Glomerular endothelial cell (primary cell): ENCODE results near the gene AK3. TPM values are rescaled to one million over a fixed set of nuclear protein-coding genes. Genes with fewer than 3 reads are reported as not detected.
"Not testable (repeated sequence)": the region's sequence is repeated elsewhere in the genome, so short reads cannot be mapped to it uniquely, and the experiment has no call there.

Experiments
- DNase-seq: peaks from one replicate; pipeline ENCODE4 v3.0.0-alpha.2; 2011; ENCODE audit warnings: low read depth, low spot score; ENCODE audit errors: extremely low read depth
- total RNA-seq: library from RNA; depleted of rRNA; stranded (reverse); fragments of >200 nt; gene quantifications from 2 replicates; pipeline ENCODE4 v1.2.3, GENCODE V29; 2015

The AK3 gene
- 63.6 and 66.4 TPM in 2 replicates for total RNA-seq

GRCh38 chr9:4740638-4741364 lies at the start of gene AK3:
TSS of gene AK3 (minus strand) at chr9:4741202. CDS start at chr9:4741087, 115 bp downstream.
- DNase-seq = no peak

GRCh38 chr9:4788703-4789102 lies 47.7 kb upstream of the AK3 start:
- DNase-seq = no peak

GRCh38 chr9:4787876-4788275 lies 46.9 kb upstream of the AK3 start:
- no peak for DNase-seq

- no peak for DNase-seq
Observed at GRCh38 chr9:4786599-4786998, 45.6 kb upstream of the AK3 start.

- no peak for DNase-seq
Observed at GRCh38 chr9:4784403-4784802, 43.4 kb upstream of the AK3 start.

- DNase-seq = not testable (repeated sequence)
Observed at GRCh38 chr9:4783191-4783590, 42.2 kb upstream of the AK3 start.

GRCh38 chr9:4781408-4781807 lies 40.4 kb upstream of the AK3 start:
- no peak for DNase-seq

- DNase-seq = no peak
Observed at GRCh38 chr9:4780651-4781050, 39.6 kb upstream of the AK3 start.

- not testable (repeated sequence) for DNase-seq
Observed at GRCh38 chr9:4774958-4775357, 34.0 kb upstream of the AK3 start.

- no peak for DNase-seq
Observed at GRCh38 chr9:4774209-4774608, 33.2 kb upstream of the AK3 start.

- DNase-seq = no peak
Observed at GRCh38 chr9:4771788-4772187, 30.8 kb upstream of the AK3 start.

- no peak for DNase-seq
Observed at GRCh38 chr9:4769321-4770080, 28.5 kb upstream of the AK3 start.

GRCh38 chr9:4768681-4769080 lies 27.7 kb upstream of the AK3 start:
- DNase-seq = no peak

- DNase-seq = no peak
Observed at GRCh38 chr9:4764033-4764432, 23.0 kb upstream of the AK3 start.

- peak; percentile 25 for DNase-seq
Observed at GRCh38 chr9:4762886-4763541, 22.0 kb upstream of the AK3 start.

GRCh38 chr9:4762108-4762885 lies 21.3 kb upstream of the AK3 start:
- DNase-seq = peak; percentile 39

GRCh38 chr9:4760122-4760521 lies 19.1 kb upstream of the AK3 start:
- DNase-seq = no peak

GRCh38 chr9:4756420-4756819 lies 15.4 kb upstream of the AK3 start:
- no peak for DNase-seq

- no peak for DNase-seq
Observed at GRCh38 chr9:4755026-4755609, 14.1 kb upstream of the AK3 start.

GRCh38 chr9:4754530-4754929 lies 13.5 kb upstream of the AK3 start:
- not testable (repeated sequence) for DNase-seq
